ENCODE results near the gene ISL1. TPM values are rescaled to one million over a fixed set of nuclear protein-coding genes. Genes with fewer than 3 reads are reported as not detected.

ISL1 gene
- total and polyA plus RNA-seq, 2 of the 13 experiments (the other 11 are each of a cell fraction or from before 2014, with no cell fraction given): not detected

- no peak for TF ChIP-seq SKIL (CRISPR knock-in tag; IDR thresholded peaks at IDR 0.05; ENCODE audit: borderline replicate concordance)
- TF ChIP-seq TBP (CRISPR knock-in tag; IDR thresholded peaks at IDR 0.05): no peak
- TF ChIP-seq RBFOX2 (IDR thresholded peaks at IDR 0.05; ENCODE audit: low read depth, low read length): no peak
- TF ChIP-seq KLF16 (CRISPR knock-in tag; IDR thresholded peaks at IDR 0.05): no peak
- TF ChIP-seq FOXK1 (CRISPR knock-in tag; IDR thresholded peaks at IDR 0.05; ENCODE audit: borderline replicate concordance, low read depth): no peak
- no peak for TF ChIP-seq ZNF615 (CRISPR knock-in tag; IDR thresholded peaks at IDR 0.05; ENCODE audit: borderline replicate concordance)
- TF ChIP-seq, protein P1, sequence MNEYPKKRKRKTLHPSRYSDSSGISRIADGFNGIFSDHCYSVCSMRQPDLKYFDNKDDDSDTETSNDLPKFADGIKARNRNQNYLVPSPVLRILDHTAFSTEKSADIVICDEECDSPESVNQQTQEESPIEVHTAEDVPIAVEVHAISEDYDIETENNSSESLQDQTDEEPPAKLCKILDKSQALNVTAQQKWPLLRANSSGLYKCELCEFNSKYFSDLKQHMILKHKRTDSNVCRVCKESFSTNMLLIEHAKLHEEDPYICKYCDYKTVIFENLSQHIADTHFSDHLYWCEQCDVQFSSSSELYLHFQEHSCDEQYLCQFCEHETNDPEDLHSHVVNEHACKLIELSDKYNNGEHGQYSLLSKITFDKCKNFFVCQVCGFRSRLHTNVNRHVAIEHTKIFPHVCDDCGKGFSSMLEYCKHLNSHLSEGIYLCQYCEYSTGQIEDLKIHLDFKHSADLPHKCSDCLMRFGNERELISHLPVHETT (CRISPR knock-in tag; conservative IDR thresholded peaks at IDR 0.05): no peak
These were observed 5.2 kb upstream of the ISL1 start (continued) for GRCh38 chr5:51378061-51378409.

GRCh38 chr5:51378448-51379330, 4.6 kb upstream of the ISL1 start:
- Histone ChIP-seq H3K36me3 (replicated peaks in 1 of 2; ENCODE audit: control insufficient read depth in 1 of 2, insufficient read depth in 2 of 2, low read length in 2 of 2) (no peaks in the 10 kb centered on the region), H3K27me3 (ENCODE audit: control insufficient read depth in 1 of 2, insufficient read depth in 2 of 2, low read length in 2 of 2) (peaks cover 4 to 55% of the 10 kb centered on the region in 2 experiments; a peak in 4 of 5 replicates), H3K4me1 (ENCODE audit: insufficient read depth, low read length) (no peaks in the 10 kb centered on the region), H3K79me2 (ENCODE audit: insufficient read depth, low read length) (no peaks in the 10 kb centered on the region), H4K20me1 (ENCODE audit: insufficient read depth, low read length) (no peaks in the 10 kb centered on the region), H3K4me2 (ENCODE audit: low read depth, low read length) (no peak overlapping the region), H3K9ac (ENCODE audit: insufficient read depth, low read depth, low read length) (no peak overlapping the region), H3K27ac (ENCODE audit: extremely low read length, insufficient read depth, low read length) (no peak overlapping the region), H2AFZ (ENCODE audit: low read length) (no peak overlapping the region), H3K4me3 (replicated peaks in 1 of 3; ENCODE audit: insufficient read depth in 1 of 3, low read depth in 2 of 3, low read length in 3 of 3) (no peak overlapping the region), H3K9me3 (ENCODE audit: low read length) (no peaks in the 10 kb centered on the region)
- intact Hi-C loops (cut with micrococcal nuclease; ENCODE audit: unreplicated experiment) (no loop called here), in situ Hi-C loops (cut with HindIII; ENCODE audit: extremely low pct_ligation_motif_present, low pct_unique_long_range_greater_than_20kb) (loop anchor here (25.0 kb wide), 2 partner anchors 634 to 1284 kb away; no protein-coding TSS in a partner anchor)
- FAIRE-seq: no peak
- ATAC-seq: no peak
- CTCF ChIA-PET (ENCODE audit: low intra/inter-chr PET ratio, low total read pairs): no interaction called here
- no peak for DNase-seq (ENCODE audit: low spot score)
- WGBS (ENCODE audit: low lambda C conversion rate): 24% methylated on average over 33 of the region's 37 CpGs
- no TSS peak for BruUV-seq (replicated peaks)
- POLR2A ChIA-PET: no interaction called here
- no peak for TF ChIP-seq NR3C1 (CRISPR knock-in tag; IDR thresholded peaks at IDR 0.05)
- TF ChIP-seq SIX4 (CRISPR knock-in tag; IDR thresholded peaks at IDR 0.05): no peak
- no peak for TF ChIP-seq ZNF761 (CRISPR knock-in tag; conservative IDR thresholded peaks at IDR 0.05)
- TF ChIP-seq, protein P2, sequence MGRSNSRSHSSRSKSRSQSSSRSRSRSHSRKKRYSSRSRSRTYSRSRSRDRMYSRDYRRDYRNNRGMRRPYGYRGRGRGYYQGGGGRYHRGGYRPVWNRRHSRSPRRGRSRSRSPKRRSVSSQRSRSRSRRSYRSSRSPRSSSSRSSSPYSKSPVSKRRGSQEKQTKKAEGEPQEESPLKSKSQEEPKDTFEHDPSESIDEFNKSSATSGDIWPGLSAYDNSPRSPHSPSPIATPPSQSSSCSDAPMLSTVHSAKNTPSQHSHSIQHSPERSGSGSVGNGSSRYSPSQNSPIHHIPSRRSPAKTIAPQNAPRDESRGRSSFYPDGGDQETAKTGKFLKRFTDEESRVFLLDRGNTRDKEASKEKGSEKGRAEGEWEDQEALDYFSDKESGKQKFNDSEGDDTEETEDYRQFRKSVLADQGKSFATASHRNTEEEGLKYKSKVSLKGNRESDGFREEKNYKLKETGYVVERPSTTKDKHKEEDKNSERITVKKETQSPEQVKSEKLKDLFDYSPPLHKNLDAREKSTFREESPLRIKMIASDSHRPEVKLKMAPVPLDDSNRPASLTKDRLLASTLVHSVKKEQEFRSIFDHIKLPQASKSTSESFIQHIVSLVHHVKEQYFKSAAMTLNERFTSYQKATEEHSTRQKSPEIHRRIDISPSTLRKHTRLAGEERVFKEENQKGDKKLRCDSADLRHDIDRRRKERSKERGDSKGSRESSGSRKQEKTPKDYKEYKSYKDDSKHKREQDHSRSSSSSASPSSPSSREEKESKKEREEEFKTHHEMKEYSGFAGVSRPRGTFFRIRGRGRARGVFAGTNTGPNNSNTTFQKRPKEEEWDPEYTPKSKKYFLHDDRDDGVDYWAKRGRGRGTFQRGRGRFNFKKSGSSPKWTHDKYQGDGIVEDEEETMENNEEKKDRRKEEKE (IDR thresholded peaks at IDR 0.05): no peak
